HepG2 (cell line): ENCODE data around the gene RRAS. TPM values are rescaled to one million over a fixed set of nuclear protein-coding genes. Genes with fewer than 3 reads are reported as not detected.

Source experiments
- ARNT2 ChIP-seq: sonication (generic); formaldehyde crosslinking; IDR thresholded peaks from 2 replicates; pipeline ENCODE4 v1.8.0; 2022; ENCODE audit warnings: mild to moderate bottlenecking, low read depth, missing genetic modification reagents, moderate library complexity
- ETV5 ChIP-seq: IDR thresholded peaks from 2 replicates; pipeline ENCODE4 v1.6.1; 2018; ENCODE audit warnings: missing biosample characterization, missing genetic modification reagents, inconsistent platforms, borderline replicate concordance
- FOXM1 ChIP-seq: sonication (generic); formaldehyde crosslinking; IDR thresholded peaks from 2 replicates; pipeline ENCODE4 v1.5.0; 2020; ENCODE audit warnings: missing genetic modification reagents
- GATAD1 ChIP-seq: IDR thresholded peaks from 2 replicates; pipeline ENCODE4 v1.6.1; 2016; ENCODE audit warnings: missing genetic modification reagents, missing compliant biosample characterization
- HNF1B ChIP-seq: sonication (generic); formaldehyde crosslinking; IDR thresholded peaks from 2 replicates; pipeline ENCODE4 v1.5.1; 2020; ENCODE audit warnings: mild to moderate bottlenecking, moderate library complexity, missing genetic modification reagents
- MATR3 ChIP-seq: sonication (generic); formaldehyde crosslinking; IDR thresholded peaks from 2 replicates; pipeline ENCODE4 v1.4.0; 2020; ENCODE audit warnings: missing genetic modification reagents
- NR3C1 ChIP-seq: sonication (generic); formaldehyde crosslinking; IDR thresholded peaks from 2 replicates; pipeline ENCODE4 v1.4.0; 2020; ENCODE audit warnings: missing genetic modification reagents
- TFE3 ChIP-seq: IDR thresholded peaks from 2 replicates; pipeline ENCODE4 v1.6.1; 2016
- XRCC5 ChIP-seq: fragments of 200-400 bp; formaldehyde crosslinking; optimal IDR thresholded peaks from 2 replicates; pipeline ENCODE3; 2017; ENCODE audit warnings: mild to moderate bottlenecking, low read length
- ZNF318 ChIP-seq: sonication (generic); formaldehyde crosslinking; IDR thresholded peaks from 2 replicates; pipeline ENCODE4 v1.4.0; 2020; ENCODE audit warnings: mild to moderate bottlenecking, missing genetic modification reagents
- ZSCAN5A ChIP-seq: sonication (generic); formaldehyde crosslinking; IDR thresholded peaks from 2 replicates; pipeline ENCODE4 v1.8.0; 2022; ENCODE audit warnings: mild to moderate bottlenecking, missing genetic modification reagents, borderline replicate concordance
- polyA plus RNA-seq, 8 experiments: library from polyadenylated mRNA; depleted of rRNA in 3 of 8; stranded (reverse) in 7 of 8; unstranded in 1 of 8; fragments of >200 nt; fragmentation: Illumina TruSeq in 4 of 8; extraction: Trizol in 4 of 8; gene quantifications; 2 replicates each; pipeline versions ENCODE4 v1.2.1 to v1.2.3, GENCODE V29; 2011 to 2016; ENCODE audit warnings: low read depth in 4 of 8, missing spikeins in 1 of 8, mixed read lengths in 1 of 8; ENCODE audit not compliant: insufficient read depth in 1 of 8
- total RNA-seq, 5 experiments: library from RNA; depleted of rRNA; stranded (reverse); fragments of >200 nt; fragmentation: Illumina TruSeq; extraction: Trizol; gene quantifications; 2 replicates each; pipeline ENCODE4 v1.2.3, GENCODE V29; 2016; ENCODE audit warnings: low read depth in 1 of 5

Gene RRAS
- total and polyA plus RNA-seq, 2 of the 13 experiments (the other 11 are each of a cell fraction or from before 2014, with no cell fraction given) = 1.5 to 12.0 TPM

- no peak for TF ChIP-seq ZNF318
- TF ChIP-seq GATAD1 = 0 out of 2 replicates have a peak, but pooled peaks have one; percentile 33
- TF ChIP-seq ETV5 = peak; percentile 66
- no peak for TF ChIP-seq ARNT2 (CRISPR knock-in tag)
- TF ChIP-seq MATR3 (CRISPR knock-in tag) = no peak
- TF ChIP-seq FOXM1 (CRISPR knock-in tag) = no peak
- TF ChIP-seq NR3C1 = no peak
- peak; percentile 55; the same call in 1 of the 2 replicates for TF ChIP-seq HNF1B (CRISPR knock-in tag)
- no peak for TF ChIP-seq ZSCAN5A
- TF ChIP-seq XRCC5 = no peak
- TF ChIP-seq TFE3 (CRISPR knock-in tag) = peak; percentile 57; the same call in 1 of the 2 replicates
Observed at GRCh38 chr19:49590071-49590970, 49.6 kb downstream of the RRAS start (continued).
